Measurements from ENCODE around the gene ZXDA.
"Not testable (repeated sequence)": the region's sequence is repeated elsewhere in the genome, so short reads cannot be mapped to it uniquely, and the experiment has no call there.

The ZXDA gene

GRCh38 chrX:57910287-57910912, at the start of gene ZXDA:
Gene ZXDA (minus strand): TSS chrX:57910458. CDS start chrX:57910420, 38 bp downstream.
- POLR2A ChIA-PET; CTCF ChIA-PET; DNase-seq (ENCODE audit: extremely low spot score): not testable (repeated sequence)

- no peak for TF ChIP-seq SP1 (IDR thresholded peaks at IDR 0.05)
- no peak for TF ChIP-seq HDGF (IDR thresholded peaks at IDR 0.05; ENCODE audit: borderline replicate concordance)
- no peak for TF ChIP-seq BHLHE40 (IDR thresholded peaks at IDR 0.05; ENCODE audit: borderline replicate concordance)
- ChIA-PET CTCF (no interaction called here), POLR2A (no interaction called here)
- DNase-seq (ENCODE audit: extremely low spot score) = no peak
These were observed 42.0 kb upstream of the ZXDA start for GRCh38 chrX:57952320-57952678.

- CTCF ChIA-PET = no interaction called here
- no peak for TF ChIP-seq ARNT (IDR thresholded peaks at IDR 0.05)
- TF ChIP-seq BHLHE40 (IDR thresholded peaks at IDR 0.05; ENCODE audit: borderline replicate concordance) = no peak
- no peak for TF ChIP-seq PKNOX1 (IDR thresholded peaks at IDR 0.05)
- TF ChIP-seq HDGF (IDR thresholded peaks at IDR 0.05; ENCODE audit: borderline replicate concordance) = no peak
- no peak for TF ChIP-seq SP1 (IDR thresholded peaks at IDR 0.05)
- TF ChIP-seq CTBP1 (IDR thresholded peaks at IDR 0.05; ENCODE audit: borderline replicate concordance) = no peak
- no peak for TF ChIP-seq L3MBTL2 (conservative IDR thresholded peaks at IDR 0.05)
- TF ChIP-seq FOXM1 (IDR thresholded peaks at IDR 0.05; ENCODE audit: borderline replicate concordance) = no peak
- no peak for TF ChIP-seq NFRKB (IDR thresholded peaks at IDR 0.05)
- no peak for TF ChIP-seq TARDBP (IDR thresholded peaks at IDR 0.05)
- no peak for TF ChIP-seq FOXA1 (IDR thresholded peaks at IDR 0.05)
- TF ChIP-seq ELF4 (IDR thresholded peaks at IDR 0.05) = no peak
- no peak for TF ChIP-seq SUZ12 (IDR thresholded peaks at IDR 0.05)
- TF ChIP-seq ZNF384 (IDR thresholded peaks at IDR 0.05) = no peak
- no peak for TF ChIP-seq LEF1 (IDR thresholded peaks at IDR 0.05; ENCODE audit: borderline replicate concordance)
- TF ChIP-seq FOXK2 (IDR thresholded peaks at IDR 0.05) = no peak
These were observed 41.5 kb upstream of the ZXDA start for GRCh38 chrX:57951666-57952319.

GRCh38 chrX:57933321-57933720, 23.1 kb upstream of the ZXDA start:
- ChIA-PET POLR2A (no interaction called here), CTCF (no interaction called here)
- no peak for TF ChIP-seq L3MBTL2 (conservative IDR thresholded peaks at IDR 0.05)
- TF ChIP-seq PKNOX1 (IDR thresholded peaks at IDR 0.05) = no peak
- no peak for TF ChIP-seq FOXA1 (IDR thresholded peaks at IDR 0.05)
- TF ChIP-seq ELF4 (IDR thresholded peaks at IDR 0.05) = no peak
- no peak for TF ChIP-seq HDGF (IDR thresholded peaks at IDR 0.05; ENCODE audit: borderline replicate concordance)
- TF ChIP-seq FOXK2 (IDR thresholded peaks at IDR 0.05) = no peak
- no peak for TF ChIP-seq ZNF384 (IDR thresholded peaks at IDR 0.05)
- TF ChIP-seq FOXM1 (IDR thresholded peaks at IDR 0.05; ENCODE audit: borderline replicate concordance) = no peak
- TF ChIP-seq LEF1 (IDR thresholded peaks at IDR 0.05; ENCODE audit: borderline replicate concordance) = no peak
- no peak for TF ChIP-seq BHLHE40 (IDR thresholded peaks at IDR 0.05; ENCODE audit: borderline replicate concordance)
- no peak for TF ChIP-seq NFRKB (IDR thresholded peaks at IDR 0.05)
- TF ChIP-seq ARNT (IDR thresholded peaks at IDR 0.05) = no peak
- TF ChIP-seq CTBP1 (IDR thresholded peaks at IDR 0.05; ENCODE audit: borderline replicate concordance) = no peak
- no peak for DNase-seq (ENCODE audit: extremely low spot score)

More at GRCh38 chrX:57951666-57952319, 41.5 kb upstream of the ZXDA start:
- POLR2A ChIA-PET = no interaction called here
- no peak for DNase-seq (ENCODE audit: extremely low spot score)

GRCh38 chrX:57932266-57932665, 22.0 kb upstream of the ZXDA start:
- ChIA-PET CTCF (no interaction called here), POLR2A (interaction anchor here (1.0 kb wide), 1 partner anchor 9 kb away, joined by 3 read pairs; no protein-coding TSS in a partner anchor)
- no peak for DNase-seq (ENCODE audit: extremely low spot score)
- TF ChIP-seq SUZ12 (IDR thresholded peaks at IDR 0.05) = no peak
- no peak for TF ChIP-seq LEF1 (IDR thresholded peaks at IDR 0.05; ENCODE audit: borderline replicate concordance)
- TF ChIP-seq CTBP1 (IDR thresholded peaks at IDR 0.05; ENCODE audit: borderline replicate concordance) = no peak
- no peak for TF ChIP-seq ZNF384 (IDR thresholded peaks at IDR 0.05)
- TF ChIP-seq SP1 (IDR thresholded peaks at IDR 0.05) = no peak
- TF ChIP-seq PKNOX1 (IDR thresholded peaks at IDR 0.05) = no peak
- no peak for TF ChIP-seq BHLHE40 (IDR thresholded peaks at IDR 0.05; ENCODE audit: borderline replicate concordance)

- POLR2A ChIA-PET = no interaction called here
- DNase-seq (ENCODE audit: extremely low spot score) = no peak
- TF ChIP-seq HDGF (IDR thresholded peaks at IDR 0.05; ENCODE audit: borderline replicate concordance) (no peak), ZNF384 (IDR thresholded peaks at IDR 0.05) (no peak), TARDBP (IDR thresholded peaks at IDR 0.05) (no peak), FOXM1 (IDR thresholded peaks at IDR 0.05; ENCODE audit: borderline replicate concordance) (no peak), CTBP1 (IDR thresholded peaks at IDR 0.05; ENCODE audit: borderline replicate concordance) (no peak), FOXK2 (IDR thresholded peaks at IDR 0.05) (no peak), LEF1 (IDR thresholded peaks at IDR 0.05; ENCODE audit: borderline replicate concordance) (no peak), BHLHE40 (IDR thresholded peaks at IDR 0.05; ENCODE audit: borderline replicate concordance) (no peak), ARNT (IDR thresholded peaks at IDR 0.05) (no peak), L3MBTL2 (conservative IDR thresholded peaks at IDR 0.05) (no peak)
- CTCF ChIA-PET = no interaction called here
These were observed 19.8 kb upstream of the ZXDA start for GRCh38 chrX:57930051-57930450.
